ENCODE results near the gene RBM3. TPM values are rescaled to one million over a fixed set of nuclear protein-coding genes. Genes with fewer than 3 reads are reported as not detected.

Gene RBM3
- total and polyA plus RNA-seq, 10 of the 15 experiments (the other 5 are each of a cell fraction or from before 2014, with no cell fraction given), result 170 to 467 (median 259) TPM

DNA sequence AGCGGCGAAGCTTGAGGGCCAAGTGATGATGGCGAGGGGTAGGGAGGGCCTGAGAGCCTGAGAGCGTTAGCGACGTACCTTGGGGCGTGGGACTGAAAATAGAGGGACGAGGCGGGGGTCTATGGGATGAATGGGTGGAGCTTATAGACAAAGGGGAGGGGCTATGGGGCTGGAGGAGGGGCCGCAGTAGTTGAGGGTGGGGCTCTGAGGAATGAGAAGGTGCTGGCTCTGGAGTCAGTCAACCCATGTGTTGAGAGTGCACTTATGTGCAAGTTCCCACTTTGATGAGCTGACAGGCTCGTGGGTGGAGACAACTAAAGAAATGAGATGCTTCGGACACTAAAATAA lies 34.3 kb upstream of the RBM3 start (continued):
- TF ChIP-seq, protein P1, sequence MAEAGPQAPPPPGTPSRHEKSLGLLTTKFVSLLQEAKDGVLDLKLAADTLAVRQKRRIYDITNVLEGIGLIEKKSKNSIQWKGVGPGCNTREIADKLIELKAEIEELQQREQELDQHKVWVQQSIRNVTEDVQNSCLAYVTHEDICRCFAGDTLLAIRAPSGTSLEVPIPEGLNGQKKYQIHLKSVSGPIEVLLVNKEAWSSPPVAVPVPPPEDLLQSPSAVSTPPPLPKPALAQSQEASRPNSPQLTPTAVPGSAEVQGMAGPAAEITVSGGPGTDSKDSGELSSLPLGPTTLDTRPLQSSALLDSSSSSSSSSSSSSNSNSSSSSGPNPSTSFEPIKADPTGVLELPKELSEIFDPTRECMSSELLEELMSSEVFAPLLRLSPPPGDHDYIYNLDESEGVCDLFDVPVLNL (IDR thresholded peaks at IDR 0.05; ENCODE audit: low read depth, low read length), result no peak
- TF ChIP-seq PAX8 (IDR thresholded peaks at IDR 0.05) (no peak), HDGF (IDR thresholded peaks at IDR 0.05) (peak; percentile 51; the same call in 1 of the 2 replicates), ZZZ3 (IDR thresholded peaks at IDR 0.05; ENCODE audit: control insufficient read depth, insufficient read length, low read depth) (no peak)

GRCh38 chrX:48540480-48540879 lies 33.8 kb upstream of the RBM3 start:
- H3K36me3 ChIP-seq (ENCODE audit: control insufficient read depth in 2 of 2, insufficient read depth in 2 of 2, low read length in 1 of 2), result peaks cover 0 to 5% of the 10 kb centered on the region in 2 experiments; a peak in 1 of 4 replicates
- H3K4me3 ChIP-seq, result peak overlapping the region; percentile 73
- DNase-seq (ENCODE audit: low read depth, low spot score) (no peak), FAIRE-seq (no peak), ATAC-seq (no peak)
- 29% methylated on average over 7 of the region's 7 CpGs for WGBS (ENCODE audit: insufficient coverage, insufficient replicate concordance, low lambda C conversion rate, missing lambda C conversion rate)
- peak overlapping the region; percentile 58 for H3K9ac ChIP-seq (ENCODE audit: control insufficient read depth, insufficient read depth, low read length)
- H3K4me1 ChIP-seq (ENCODE audit: control insufficient read depth, insufficient read depth, low read length), result no peaks in the 10 kb centered on the region
- TSS peak; percentile 80 for BruUV-seq (replicated peaks)
- ChIA-PET CTCF (interaction anchor here (0.9 to 3.0 kb wide), 5 partner anchors 12 to 35 kb away, joined by 3 to 14 read pairs (median 4); partner anchors contain the start of genes EBP and PORCN), POLR2A (interaction anchor here (0.8 to 2.6 kb wide), 9 partner anchors 7 to 136 kb away, joined by 3 to 15 read pairs (median 4); partner anchors contain the start of genes EBP, PORCN and RBM3), SMC1A (ENCODE audit: uncharacterized antibody, unreplicated experiment) (interaction anchor here (1.3 to 2.8 kb wide), 5 partner anchors 9 to 65 kb away, joined by 3 to 11 read pairs (median 7); partner anchors contain the start of gene EBP), RAD21 (ENCODE audit: unreplicated experiment) (interaction anchor here (0.8 to 1.8 kb wide), 7 partner anchors 18 to 456 kb away, joined by 3 to 9 read pairs (median 4); partner anchors contain the start of genes EBP and SUV39H1)
- H3K79me2 ChIP-seq (ENCODE audit: control insufficient read depth, insufficient read depth, low read length), result peaks cover 20% of the 10 kb centered on the region
- peak overlapping the region; percentile 81 for H3K27ac ChIP-seq (ENCODE audit: control insufficient read depth, insufficient read depth)
- H2AFZ ChIP-seq (ENCODE audit: control insufficient read depth, low read depth, low read length), result no peak overlapping the region
- intact Hi-C loops (cut with micrococcal nuclease; ENCODE audit: unreplicated experiment), result no loop called here
- no peaks in the 10 kb centered on the region for H3K27me3 ChIP-seq (replicated peaks in 1 of 2; ENCODE audit: control insufficient read depth in 2 of 2, insufficient read depth in 2 of 2, low read length in 1 of 2)
- no peaks in the 10 kb centered on the region; the same call in 2 of the 3 replicates for H3K9me3 ChIP-seq (replicated peaks; ENCODE audit: control insufficient read depth, insufficient read depth, low read length)
- H3K4me2 ChIP-seq (ENCODE audit: control insufficient read depth, insufficient read depth), result peak overlapping the region; percentile 88
- no peaks in the 10 kb centered on the region for H4K20me1 ChIP-seq (ENCODE audit: control insufficient read depth, insufficient read depth)
- in situ Hi-C loops (cut with MboI), result no loop called here
- no peak for TF ChIP-seq MTA2 (IDR thresholded peaks at IDR 0.05; ENCODE audit: low read depth)
- TF ChIP-seq, protein P1 (IDR thresholded peaks at IDR 0.05; ENCODE audit: low read depth, low read length), result no peak
- peak; percentile 83 for TF ChIP-seq MLLT1 (IDR thresholded peaks at IDR 0.05)
- TF ChIP-seq NFXL1 (IDR thresholded peaks at IDR 0.05; ENCODE audit: borderline replicate concordance), result no peak
- TF ChIP-seq, protein P2, sequence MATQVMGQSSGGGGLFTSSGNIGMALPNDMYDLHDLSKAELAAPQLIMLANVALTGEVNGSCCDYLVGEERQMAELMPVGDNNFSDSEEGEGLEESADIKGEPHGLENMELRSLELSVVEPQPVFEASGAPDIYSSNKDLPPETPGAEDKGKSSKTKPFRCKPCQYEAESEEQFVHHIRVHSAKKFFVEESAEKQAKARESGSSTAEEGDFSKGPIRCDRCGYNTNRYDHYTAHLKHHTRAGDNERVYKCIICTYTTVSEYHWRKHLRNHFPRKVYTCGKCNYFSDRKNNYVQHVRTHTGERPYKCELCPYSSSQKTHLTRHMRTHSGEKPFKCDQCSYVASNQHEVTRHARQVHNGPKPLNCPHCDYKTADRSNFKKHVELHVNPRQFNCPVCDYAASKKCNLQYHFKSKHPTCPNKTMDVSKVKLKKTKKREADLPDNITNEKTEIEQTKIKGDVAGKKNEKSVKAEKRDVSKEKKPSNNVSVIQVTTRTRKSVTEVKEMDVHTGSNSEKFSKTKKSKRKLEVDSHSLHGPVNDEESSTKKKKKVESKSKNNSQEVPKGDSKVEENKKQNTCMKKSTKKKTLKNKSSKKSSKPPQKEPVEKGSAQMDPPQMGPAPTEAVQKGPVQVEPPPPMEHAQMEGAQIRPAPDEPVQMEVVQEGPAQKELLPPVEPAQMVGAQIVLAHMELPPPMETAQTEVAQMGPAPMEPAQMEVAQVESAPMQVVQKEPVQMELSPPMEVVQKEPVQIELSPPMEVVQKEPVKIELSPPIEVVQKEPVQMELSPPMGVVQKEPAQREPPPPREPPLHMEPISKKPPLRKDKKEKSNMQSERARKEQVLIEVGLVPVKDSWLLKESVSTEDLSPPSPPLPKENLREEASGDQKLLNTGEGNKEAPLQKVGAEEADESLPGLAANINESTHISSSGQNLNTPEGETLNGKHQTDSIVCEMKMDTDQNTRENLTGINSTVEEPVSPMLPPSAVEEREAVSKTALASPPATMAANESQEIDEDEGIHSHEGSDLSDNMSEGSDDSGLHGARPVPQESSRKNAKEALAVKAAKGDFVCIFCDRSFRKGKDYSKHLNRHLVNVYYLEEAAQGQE (IDR thresholded peaks at IDR 0.05; ENCODE audit: low read depth, low read length), result no peak
- 0 out of 2 replicates have a peak, but pooled peaks have one; percentile 14 for TF ChIP-seq ZBTB33 (IDR thresholded peaks at IDR 0.05)
